Superior temporal gyrus (tissue), 1 donor: ENCODE results near the gene KLK4.

Experiments used
- DNase-seq: peaks from one replicate; pipeline ENCODE4 v3.0.0-alpha.2; 2016; ENCODE audit errors: extremely low spot score

KLK4 gene

GRCh38 chr19:50880241-50880640, 31.0 kb downstream of the KLK4 start:
- no peak for DNase-seq

- DNase-seq: no peak
Observed at GRCh38 chr19:50878851-50879250, 32.3 kb downstream of the KLK4 start.

GRCh38 chr19:50877338-50877737, 33.9 kb downstream of the KLK4 start:
- DNase-seq: no peak

- no peak for DNase-seq
Observed at GRCh38 chr19:50876456-50876855, 34.7 kb downstream of the KLK4 start.

- DNase-seq: no peak
Observed at GRCh38 chr19:50875795-50876422, 35.3 kb downstream of the KLK4 start.

- DNase-seq: no peak
Observed at GRCh38 chr19:50874211-50874610, 37.0 kb downstream of the KLK4 start.

- DNase-seq: no peak
Observed at GRCh38 chr19:50873056-50873455, 38.1 kb downstream of the KLK4 start, which contains the start of gene KLK2. KLK2 (plus strand) TSS chr19:50873439; CDS start chr19:50873474, 35 bp downstream.

GRCh38 chr19:50870417-50871089, 40.6 kb downstream of the KLK4 start:
- no peak for DNase-seq

GRCh38 chr19:50869479-50869878, 41.7 kb downstream of the KLK4 start:
- no peak for DNase-seq

- DNase-seq: no peak
Observed at GRCh38 chr19:50861496-50862286, 49.5 kb downstream of the KLK4 start.

- no peak for DNase-seq
Observed at GRCh38 chr19:50861010-50861409, 50.2 kb downstream of the KLK4 start.

- no peak for DNase-seq
Observed at GRCh38 chr19:50859849-50860248, 51.3 kb downstream of the KLK4 start.

GRCh38 chr19:50858886-50859285, 52.3 kb downstream of the KLK4 start:
- DNase-seq: no peak

GRCh38 chr19:50857366-50857765, 53.8 kb downstream of the KLK4 start:
- no peak for DNase-seq
